Epithelial cell of proximal tubule (primary cell): Measurements from ENCODE around the gene LTN1. TPM values are rescaled to one million over a fixed set of nuclear protein-coding genes. Genes with fewer than 3 reads are reported as not detected.
"Not testable (repeated sequence)": the region's sequence is repeated elsewhere in the genome, so short reads cannot be mapped to it uniquely, and the experiment has no call there.

ENCODE experiments used
- DNase-seq: peaks from one replicate; pipeline ENCODE4 v3.0.0-alpha.2; 2011; ENCODE audit warnings: low read depth
- H3K4me3 ChIP-seq: 2 replicates; pipeline ENCODE4 v1.5.1; 2011; ENCODE audit warnings: low read depth, mild to moderate bottlenecking, low read length
- CTCF ChIP-seq: conservative IDR thresholded peaks from 2 replicates; pipeline ENCODE4 v1.5.1; 2012; ENCODE audit warnings: low read depth, mild to moderate bottlenecking, low read length
- total RNA-seq: library from RNA; depleted of rRNA; stranded (reverse); fragments of >200 nt; gene quantifications from 2 replicates; pipeline ENCODE4 v1.2.3, GENCODE V29; 2015

LTN1 gene
- total RNA-seq, 1 donor from 2014 or later = 21.4 TPM

GRCh38 chr21:29007135-29007534, 14.5 kb upstream of the LTN1 start:
- H3K4me3 ChIP-seq = no peak overlapping the region
- no peak for TF ChIP-seq CTCF
- DNase-seq = no peak

DNA sequence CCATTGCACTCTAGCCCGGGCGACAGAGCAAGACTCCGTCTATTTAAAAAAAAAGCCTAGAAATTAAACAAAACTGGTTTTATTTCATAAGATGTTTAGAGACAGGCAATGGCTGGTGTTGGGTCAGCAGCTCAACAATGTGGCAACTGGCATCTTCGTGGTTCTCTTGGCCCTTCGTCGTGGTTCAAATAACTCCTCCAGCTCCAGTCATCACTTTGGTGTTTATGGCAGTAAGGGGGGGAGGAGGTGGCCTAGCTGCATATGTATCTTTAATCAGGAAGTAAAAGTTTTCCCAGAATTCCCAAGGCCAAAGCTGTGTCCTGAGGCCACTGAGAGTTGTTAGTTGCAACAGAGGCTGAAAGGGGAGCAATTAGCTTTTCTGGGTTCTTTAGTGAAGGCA, 13.0 kb upstream of the LTN1 start:
- DNase-seq = no peak
- no peak overlapping the region for H3K4me3 ChIP-seq
- TF ChIP-seq CTCF = no peak

DNA sequence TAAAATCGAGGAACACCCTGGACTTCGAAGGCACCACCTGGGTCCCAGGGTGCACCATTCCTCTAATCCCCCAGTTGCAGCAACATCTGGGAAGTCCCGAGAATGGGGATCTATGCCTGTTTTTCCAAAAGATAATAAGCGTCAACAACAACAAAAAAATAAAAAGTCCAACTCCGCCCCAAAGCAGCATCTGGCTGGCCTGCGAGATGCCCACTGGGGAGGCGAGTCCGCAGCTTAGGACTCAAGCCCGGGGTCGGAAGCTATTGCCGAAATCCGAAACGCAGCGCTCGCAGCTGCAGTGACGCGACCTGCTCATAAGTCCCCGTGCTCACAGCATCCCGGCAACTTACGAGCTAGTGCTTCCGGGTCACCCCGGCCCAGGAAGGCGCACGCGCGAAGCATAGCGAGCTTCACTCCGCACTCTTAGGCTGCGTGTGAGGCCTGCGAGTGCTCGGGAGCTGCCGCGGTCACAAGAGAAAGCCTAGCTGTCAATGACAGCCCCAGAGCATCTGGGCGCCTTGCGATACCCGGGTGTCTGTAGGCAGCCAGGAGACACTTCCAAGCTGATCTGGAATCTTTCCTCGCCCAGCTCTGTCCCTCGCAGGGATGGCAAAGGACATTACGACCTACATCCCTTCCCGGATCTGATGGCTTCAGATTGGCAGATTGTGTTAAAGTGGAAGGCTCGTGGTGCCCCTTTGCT, 9.9 kb upstream of the LTN1 start:
- H3K4me3 ChIP-seq = peak overlapping the region; percentile 76
- no peak for TF ChIP-seq CTCF
- no peak for DNase-seq

GRCh38 chr21:28993293-28993629, 584 bp upstream of the LTN1 start:
- TF ChIP-seq CTCF = no peak
- no peak for DNase-seq
- H3K4me3 ChIP-seq = peak overlapping the region; percentile 91

DNA sequence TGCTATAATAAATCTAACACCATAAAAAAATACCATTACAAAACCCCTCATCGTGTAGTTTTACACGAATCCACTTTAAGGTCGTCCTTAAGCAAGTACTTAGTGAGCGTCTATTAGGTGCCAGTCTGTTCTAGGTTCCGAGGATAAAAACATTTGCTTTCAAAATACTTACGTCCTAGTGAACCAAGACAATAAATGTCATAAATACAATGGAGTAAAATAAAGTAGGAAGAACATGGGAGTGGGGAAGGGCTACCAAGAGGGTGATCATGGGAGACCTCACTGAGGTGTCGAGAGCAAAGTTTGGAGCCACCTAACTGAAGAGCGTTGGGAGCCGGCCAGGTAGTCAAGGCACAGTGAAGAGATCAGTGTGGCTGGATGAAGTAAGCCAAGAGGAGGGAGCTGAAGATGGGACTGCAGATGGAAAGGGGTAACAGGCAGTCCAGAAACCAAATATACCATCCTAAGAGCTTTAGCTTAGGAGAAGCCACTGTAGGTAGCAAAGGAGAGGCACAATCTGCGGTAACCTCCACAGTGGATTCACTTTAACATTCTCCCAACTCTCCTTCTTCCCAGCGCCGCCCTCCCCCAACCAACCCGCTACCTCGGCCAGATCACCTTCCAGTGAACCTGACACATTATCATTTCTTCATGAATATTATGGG, 684 bp downstream of the LTN1 start:
- no peak for TF ChIP-seq CTCF
- no peak for DNase-seq
- H3K4me3 ChIP-seq = peak overlapping the region; percentile 91

GRCh38 chr21:28988146-28988545, 4.5 kb downstream of the LTN1 start:
- not testable (repeated sequence) for H3K4me3 ChIP-seq, DNase-seq

- no peak overlapping the region for H3K4me3 ChIP-seq
- no peak for DNase-seq
- no peak for TF ChIP-seq CTCF
Measured at GRCh38 chr21:28986677-28987076, 6.0 kb downstream of the LTN1 start.
